Left lung (tissue), 10 donors: ENCODE data around the gene EPC1. TPM values are rescaled to one million over a fixed set of nuclear protein-coding genes. Genes with fewer than 3 reads are reported as not detected.

Experiments
- ATAC-seq: fragments of 200-7000 bp; cut with Tn5 transposase; one replicate; pipeline ENCODE4 v1.9.1; 2020; ENCODE audit warnings: moderate library complexity
- DNase-seq, 4 donors: peaks; one replicate each; pipeline ENCODE4 v3.0.0-alpha.2; 2013 to 2020
- H3K27ac ChIP-seq, 2 donors: fragments of 200-600 bp; sonication (generic) in 1 of 2; one replicate each; pipeline versions ENCODE4 v1.5.0 to v1.8.0; 2020 to 2021
- H3K27me3 ChIP-seq, 2 donors: fragments of 200-600 bp; sonication (generic) in 1 of 2; one replicate each; pipeline versions ENCODE4 v1.5.0 to v1.8.0; 2020 to 2021
- H3K36me3 ChIP-seq, 2 donors: fragments of 200-600 bp; sonication (generic) in 1 of 2; one replicate each; pipeline versions ENCODE4 v1.5.0 to v1.8.0; 2020 to 2021
- H3K4me1 ChIP-seq, 2 donors: fragments of 200-600 bp; one replicate each; pipeline ENCODE4 v1.8.0; 2021
- H3K4me3 ChIP-seq, 2 donors: fragments of 200-600 bp; sonication (generic) in 1 of 2; one replicate each; pipeline versions ENCODE4 v1.5.0 to v1.8.0; 2020 to 2021; ENCODE audit warnings: mild to moderate bottlenecking in 1 of 2
- H3K9me3 ChIP-seq, 2 donors: fragments of 200-600 bp; sonication (generic) in 1 of 2; one replicate each; pipeline versions ENCODE4 v1.5.0 to v1.8.0; 2020 to 2021
- intact Hi-C, 2 donors: fragments of 100-400 bp; cut with DNase I; formaldehyde crosslinking; loops; one replicate each; pipeline versions ENCODE4 v1.11.2 to v1.14.2; 2022
- polyA plus RNA-seq, 6 donors: library from polyadenylated mRNA; unstranded; fragments of 120-200 nt; gene quantifications; one replicate each; pipeline ENCODE4 v1.2.1, GENCODE V29; 2013; ENCODE audit not compliant: insufficient read length in 6 of 6
- total RNA-seq, 2 donors: library from RNA; stranded (reverse); fragmentation: NEBNext Ultra II Directional; extraction: Animal tissue kit (Norgen Biotek cat#: 25700); gene quantifications; one replicate each; pipeline ENCODE4 v1.2.1, GENCODE V29; 2021
- TF ChIP-seq, protein P1 (sequence below), 2 donors: fragments of 200-600 bp; sonication (generic) in 1 of 2; IDR thresholded peaks; one replicate each; pipeline versions ENCODE4 v1.5.0 to v1.8.0; 2021; ENCODE audit warnings: antibody characterized with exemption in 2 of 2
- donor health status: DM: no; HTN: yes; CAD: no.
- donor health status: DM: no; HTN: no; CAD: no.

Gene EPC1
- total and polyA plus RNA-seq, 8 donors = 27.0 to 84.0 (median 70.0) TPM

- no peaks in the 10 kb centered on the region for H3K27me3 ChIP-seq
- TF ChIP-seq, protein P1, sequence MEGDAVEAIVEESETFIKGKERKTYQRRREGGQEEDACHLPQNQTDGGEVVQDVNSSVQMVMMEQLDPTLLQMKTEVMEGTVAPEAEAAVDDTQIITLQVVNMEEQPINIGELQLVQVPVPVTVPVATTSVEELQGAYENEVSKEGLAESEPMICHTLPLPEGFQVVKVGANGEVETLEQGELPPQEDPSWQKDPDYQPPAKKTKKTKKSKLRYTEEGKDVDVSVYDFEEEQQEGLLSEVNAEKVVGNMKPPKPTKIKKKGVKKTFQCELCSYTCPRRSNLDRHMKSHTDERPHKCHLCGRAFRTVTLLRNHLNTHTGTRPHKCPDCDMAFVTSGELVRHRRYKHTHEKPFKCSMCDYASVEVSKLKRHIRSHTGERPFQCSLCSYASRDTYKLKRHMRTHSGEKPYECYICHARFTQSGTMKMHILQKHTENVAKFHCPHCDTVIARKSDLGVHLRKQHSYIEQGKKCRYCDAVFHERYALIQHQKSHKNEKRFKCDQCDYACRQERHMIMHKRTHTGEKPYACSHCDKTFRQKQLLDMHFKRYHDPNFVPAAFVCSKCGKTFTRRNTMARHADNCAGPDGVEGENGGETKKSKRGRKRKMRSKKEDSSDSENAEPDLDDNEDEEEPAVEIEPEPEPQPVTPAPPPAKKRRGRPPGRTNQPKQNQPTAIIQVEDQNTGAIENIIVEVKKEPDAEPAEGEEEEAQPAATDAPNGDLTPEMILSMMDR (IDR thresholded peaks at IDR 0.05) = no peak
- H3K4me3 ChIP-seq = peak overlapping the region; percentile 77 to 78
- H3K4me1 ChIP-seq = peaks cover 16 to 52% of the 10 kb centered on the region in 2 donors
- DNase-seq = no peak
- no peaks in the 10 kb centered on the region for H3K9me3 ChIP-seq
- ATAC-seq = no peak
- intact Hi-C loops = loop anchor here in 1 of 2 donors (10.0 kb wide), 1 partner anchor 93 kb away; no protein-coding TSS in a partner anchor
- H3K36me3 ChIP-seq = peaks cover 0 to 4% of the 10 kb centered on the region in 2 donors
- peak overlapping the region; percentile 100 for H3K27ac ChIP-seq
Measured at GRCh38 chr10:32347363-32348022, 535 bp upstream of the EPC1 start.

GRCh38 chr10:32346134-32346550 is 816 bp downstream of the EPC1 start:
- peaks cover 22 to 62% of the 10 kb centered on the region in 2 donors for H3K4me1 ChIP-seq
- DNase-seq = peak; percentile 93 to 100 (median 98)
- peak overlapping the region; percentile 100 for H3K27ac ChIP-seq
- no peaks in the 10 kb centered on the region for H3K9me3 ChIP-seq
- intact Hi-C loops = loop anchor here in 1 of 2 donors (10.0 kb wide), 1 partner anchor 91 kb away; no protein-coding TSS in a partner anchor
- peaks cover 0 to 4% of the 10 kb centered on the region in 2 donors for H3K36me3 ChIP-seq
- peak overlapping the region; percentile 77 to 78 for H3K4me3 ChIP-seq
- peak; percentile 98 for ATAC-seq
- H3K27me3 ChIP-seq = no peaks in the 10 kb centered on the region
- TF ChIP-seq, protein P1 (IDR thresholded peaks at IDR 0.05) = peak; percentile 93 to 99

DNA sequence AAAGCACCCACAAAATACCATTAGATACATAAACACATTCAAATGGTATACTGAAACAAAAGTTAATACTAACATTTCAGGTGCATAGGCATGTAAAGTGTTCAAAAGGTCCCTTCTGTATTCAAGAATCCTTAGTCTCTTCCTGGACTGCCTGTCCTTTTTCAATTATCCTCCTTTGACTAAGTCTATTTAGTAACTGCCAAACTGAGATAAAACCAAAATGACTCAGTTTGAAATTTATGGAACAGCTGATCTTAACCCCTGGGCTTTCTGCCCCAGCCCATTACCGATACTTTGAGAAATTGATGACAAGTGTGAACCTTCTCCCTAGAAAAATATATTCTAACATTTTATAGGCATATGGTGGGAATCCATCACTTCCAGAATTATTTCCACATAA is 5.4 kb downstream of the EPC1 start:
- no peak for DNase-seq
- no peak for ATAC-seq

DNA sequence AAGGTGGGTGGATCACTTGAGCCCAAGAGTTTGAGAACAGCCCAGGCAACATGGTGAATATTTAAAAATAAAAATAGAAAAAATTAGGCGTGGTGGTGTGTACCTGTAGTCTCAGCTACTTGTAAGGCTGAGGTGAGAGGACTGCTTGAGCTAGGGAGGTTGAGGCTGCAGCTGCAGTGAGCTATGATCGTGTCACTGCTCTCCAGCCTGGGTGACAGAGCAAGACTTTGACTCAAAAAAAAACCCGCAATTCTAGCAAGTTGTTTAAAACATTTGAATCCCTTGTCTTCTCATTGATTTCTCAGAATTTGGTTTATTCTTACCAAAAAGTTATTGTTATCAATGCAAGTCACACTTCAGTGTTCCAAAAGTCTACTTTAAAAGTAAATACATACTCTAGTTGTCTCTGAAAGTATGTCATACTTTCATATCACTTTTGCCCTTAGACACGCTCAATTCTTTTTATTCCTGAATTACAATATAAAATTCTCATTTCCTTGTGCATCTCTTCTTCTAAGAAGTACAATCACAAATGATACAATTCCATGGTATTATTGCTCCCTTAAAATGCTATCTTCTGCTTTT is 6.3 kb downstream of the EPC1 start:
- intact Hi-C loops = loop anchor here in 1 of 2 donors (10.0 kb wide), 1 partner anchor 86 kb away; no protein-coding TSS in a partner anchor
- Histone ChIP-seq H3K27ac (no peak overlapping the region), H3K9me3 (no peaks in the 10 kb centered on the region), H3K4me3 (no peak overlapping the region), H3K4me1 (peaks cover 37 to 93% of the 10 kb centered on the region in 2 donors), H3K27me3 (no peaks in the 10 kb centered on the region), H3K36me3 (peaks cover 0 to 4% of the 10 kb centered on the region in 2 donors)
- DNase-seq (no peak), ATAC-seq (no peak)
- TF ChIP-seq, protein P1 (IDR thresholded peaks at IDR 0.05) = no peak

More for the DNA sequence above, 5.4 kb downstream of the EPC1 start:
- intact Hi-C loops = loop anchor here in 1 of 2 donors (10.0 kb wide), 1 partner anchor 87 kb away; no protein-coding TSS in a partner anchor
- no peak overlapping the region for H3K4me3 ChIP-seq
- H3K4me1 ChIP-seq = peaks cover 37 to 92% of the 10 kb centered on the region in 2 donors
- H3K36me3 ChIP-seq = peaks cover 0 to 4% of the 10 kb centered on the region in 2 donors
- no peaks in the 10 kb centered on the region for H3K27me3 ChIP-seq
- no peaks in the 10 kb centered on the region for H3K9me3 ChIP-seq
- TF ChIP-seq, protein P1 (IDR thresholded peaks at IDR 0.05) = no peak
- no peak overlapping the region for H3K27ac ChIP-seq

GRCh38 chr10:32338262-32338661 is 8.7 kb downstream of the EPC1 start:
- Histone ChIP-seq H3K4me3 (no peak overlapping the region), H3K9me3 (no peaks in the 10 kb centered on the region), H3K4me1 (peaks cover 26 to 93% of the 10 kb centered on the region in 2 donors), H3K27ac (no peak overlapping the region), H3K27me3 (no peaks in the 10 kb centered on the region), H3K36me3 (no peaks in the 10 kb centered on the region)
- intact Hi-C loops = no loop called here
- TF ChIP-seq, protein P1 (IDR thresholded peaks at IDR 0.05) = no peak
- DNase-seq = no peak
- no peak for ATAC-seq
